ENCODE data around the gene EPB41. TPM values are rescaled to one million over a fixed set of nuclear protein-coding genes. Genes with fewer than 3 reads are reported as not detected.
"Not testable (repeated sequence)": the region's sequence is repeated elsewhere in the genome, so short reads cannot be mapped to it uniquely, and the experiment has no call there.

The EPB41 gene
- 37.6 TPM for total RNA-seq

GRCh38 chr1:28914228-28915030 lies at the start of gene EPB41:
Gene EPB41, plus strand, starts transcription at chr1:28914569. Its CDS starts 72,869 bp downstream, at chr1:28987438.
- Histone ChIP-seq H3K4me3 (ENCODE audit: low read length in 3 of 3) (peak within 1 kb of the TSS; percentile 66 to 87 (median 77)), H3K9me3 (ENCODE audit: control insufficient read depth in 3 of 3, low read length in 3 of 3) (no peaks in the 10 kb centered on the region), H3K4me1 (ENCODE audit: control insufficient read depth in 3 of 3, insufficient read depth in 3 of 3, low read length in 3 of 3) (peaks cover 14 to 19% (median 16%) of the 10 kb centered on the region in 3 donors), H3K27me3 (ENCODE audit: control insufficient read depth in 3 of 3, insufficient read depth in 3 of 3, low read length in 3 of 3) (no peaks in the 10 kb centered on the region), H3K9ac (ENCODE audit: low read depth in 1 of 3, low read length in 3 of 3) (peak within 1 kb of the TSS; percentile 57 to 81 (median 65)), H3K36me3 (ENCODE audit: control insufficient read depth in 3 of 3, insufficient read depth in 3 of 3, low read length in 3 of 3) (no peaks in the 10 kb centered on the region), H3K27ac (ENCODE audit: low read depth, low read length) (peak within 1 kb of the TSS; percentile 66)

GRCh38 chr1:28864695-28865094 lies 49.7 kb upstream of the EPB41 start:
- no peak overlapping the region for H3K9ac ChIP-seq (ENCODE audit: low read depth in 1 of 3, low read length in 3 of 3)
- H3K27ac ChIP-seq (ENCODE audit: low read depth, low read length), result no peak overlapping the region
- H3K4me1 ChIP-seq (ENCODE audit: control insufficient read depth in 3 of 3, insufficient read depth in 3 of 3, low read length in 3 of 3), result no peaks in the 10 kb centered on the region
- H3K4me3 ChIP-seq (ENCODE audit: low read length in 3 of 3), result no peak overlapping the region
- H3K9me3 ChIP-seq (ENCODE audit: control insufficient read depth in 3 of 3, low read length in 3 of 3), result no peaks in the 10 kb centered on the region
- no peaks in the 10 kb centered on the region for H3K36me3 ChIP-seq (ENCODE audit: control insufficient read depth in 3 of 3, insufficient read depth in 3 of 3, low read length in 3 of 3)
- H3K27me3 ChIP-seq (ENCODE audit: control insufficient read depth in 3 of 3, insufficient read depth in 3 of 3, low read length in 3 of 3), result peaks cover 8 to 28% (median 23%) of the 10 kb centered on the region in 3 donors

DNA sequence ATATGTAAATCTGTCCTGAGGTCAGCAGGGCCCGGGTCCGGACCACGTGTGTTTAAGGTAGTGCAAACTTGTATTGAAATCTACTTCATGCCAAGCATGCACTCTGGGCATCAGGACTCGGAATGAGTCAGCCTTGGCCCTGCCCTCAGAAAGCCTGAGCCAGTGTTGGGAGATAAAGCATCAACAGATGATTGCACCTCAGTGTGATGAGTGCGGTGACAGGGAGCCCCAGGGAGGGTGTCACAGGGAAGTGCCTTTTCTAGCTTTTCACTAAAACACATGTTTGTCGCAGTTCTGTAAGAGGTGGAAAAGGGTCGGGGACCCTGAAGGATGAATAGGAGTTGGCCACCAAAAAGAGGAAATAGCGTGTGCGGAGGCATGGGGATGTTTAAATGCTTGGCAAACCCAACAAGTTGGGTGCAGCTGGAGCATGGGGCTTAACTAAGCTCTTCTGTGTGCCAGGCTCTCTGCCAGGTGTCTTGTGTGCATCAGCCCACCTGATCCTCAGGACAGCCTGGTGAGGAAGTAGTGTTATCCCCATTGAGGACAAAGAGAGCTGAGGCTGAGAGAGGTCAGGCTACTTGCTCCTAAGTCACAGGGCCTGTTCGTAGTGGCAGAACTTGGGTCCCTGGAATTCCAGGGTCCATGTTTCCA lies 48.2 kb upstream of the EPB41 start:
- Histone ChIP-seq H3K27me3 (ENCODE audit: control insufficient read depth in 3 of 3, insufficient read depth in 3 of 3, low read length in 3 of 3) (peaks cover 15 to 36% (median 30%) of the 10 kb centered on the region in 3 donors), H3K9ac (ENCODE audit: low read depth in 1 of 3, low read length in 3 of 3) (no peak overlapping the region), H3K27ac (ENCODE audit: low read depth, low read length) (no peak overlapping the region), H3K9me3 (ENCODE audit: control insufficient read depth in 3 of 3, low read length in 3 of 3) (no peaks in the 10 kb centered on the region), H3K36me3 (ENCODE audit: control insufficient read depth in 3 of 3, insufficient read depth in 3 of 3, low read length in 3 of 3) (no peaks in the 10 kb centered on the region), H3K4me1 (ENCODE audit: control insufficient read depth in 3 of 3, insufficient read depth in 3 of 3, low read length in 3 of 3) (no peaks in the 10 kb centered on the region), H3K4me3 (ENCODE audit: low read length in 3 of 3) (no peak overlapping the region)

GRCh38 chr1:28867850-28868249 lies 46.5 kb upstream of the EPB41 start:
- no peaks in the 10 kb centered on the region for H3K9me3 ChIP-seq (ENCODE audit: control insufficient read depth in 3 of 3, low read length in 3 of 3)
- no peak overlapping the region for H3K27ac ChIP-seq (ENCODE audit: low read depth, low read length)
- no peak overlapping the region for H3K4me3 ChIP-seq (ENCODE audit: low read length in 3 of 3)
- H3K9ac ChIP-seq (ENCODE audit: low read depth in 1 of 3, low read length in 3 of 3), result no peak overlapping the region
- H3K27me3 ChIP-seq (ENCODE audit: control insufficient read depth in 3 of 3, insufficient read depth in 3 of 3, low read length in 3 of 3), result peaks cover 15 to 33% (median 27%) of the 10 kb centered on the region in 3 donors
- no peaks in the 10 kb centered on the region for H3K36me3 ChIP-seq (ENCODE audit: control insufficient read depth in 3 of 3, insufficient read depth in 3 of 3, low read length in 3 of 3)
- no peaks in the 10 kb centered on the region for H3K4me1 ChIP-seq (ENCODE audit: control insufficient read depth in 3 of 3, insufficient read depth in 3 of 3, low read length in 3 of 3)

- Histone ChIP-seq H3K27me3 (ENCODE audit: control insufficient read depth in 3 of 3, insufficient read depth in 3 of 3, low read length in 3 of 3) (peaks cover 15 to 33% (median 15%) of the 10 kb centered on the region in 3 donors), H3K9ac (ENCODE audit: low read depth in 1 of 3, low read length in 3 of 3) (no peak overlapping the region), H3K36me3 (ENCODE audit: control insufficient read depth in 3 of 3, insufficient read depth in 3 of 3, low read length in 3 of 3) (no peaks in the 10 kb centered on the region), H3K4me1 (ENCODE audit: control insufficient read depth in 3 of 3, insufficient read depth in 3 of 3, low read length in 3 of 3) (no peaks in the 10 kb centered on the region), H3K27ac (ENCODE audit: low read depth, low read length) (no peak overlapping the region), H3K9me3 (ENCODE audit: control insufficient read depth in 3 of 3, low read length in 3 of 3) (no peaks in the 10 kb centered on the region), H3K4me3 (ENCODE audit: low read length in 3 of 3) (no peak overlapping the region)
These were observed 44.4 kb upstream of the EPB41 start for GRCh38 chr1:28869952-28870351.

DNA sequence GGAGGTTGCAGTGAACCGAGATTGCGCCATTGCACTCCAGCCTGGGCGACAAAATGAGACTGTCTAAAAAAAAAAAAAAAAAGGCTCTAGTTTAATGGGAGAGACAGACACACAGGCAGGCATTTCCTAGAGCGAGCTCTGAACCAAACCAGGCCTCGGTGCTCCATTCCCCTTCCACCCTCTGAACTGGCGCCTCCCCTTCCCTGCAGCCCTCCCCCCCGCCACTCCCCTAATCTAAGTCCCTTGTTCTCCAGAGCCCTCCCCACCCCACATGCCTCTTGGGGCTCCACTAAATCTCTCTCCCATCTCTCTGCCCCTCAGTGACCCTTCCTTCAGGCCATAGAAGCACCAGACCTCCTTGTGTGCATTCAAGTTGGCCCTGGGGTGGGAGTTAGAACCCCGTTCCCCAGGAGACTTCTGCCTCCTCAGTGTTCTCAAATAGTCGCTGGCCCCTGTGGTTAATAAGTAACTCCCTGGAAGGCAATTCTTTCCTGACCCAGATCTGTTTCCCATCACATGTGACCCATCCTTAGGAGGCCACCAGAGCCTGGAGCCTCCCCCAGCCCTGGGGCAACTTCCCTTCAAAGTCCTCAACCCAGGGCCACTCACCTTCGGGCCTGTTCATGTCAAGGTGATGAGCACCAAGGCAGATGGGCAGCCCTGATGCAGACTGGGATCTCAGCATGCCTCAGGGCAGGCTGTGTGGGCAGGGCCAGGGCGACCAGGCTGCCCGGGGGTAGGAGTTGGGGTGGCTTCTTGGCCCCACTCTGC lies 42.6 kb upstream of the EPB41 start:
- Histone ChIP-seq H3K9ac (ENCODE audit: low read depth in 1 of 3, low read length in 3 of 3) (no peak overlapping the region), H3K36me3 (ENCODE audit: control insufficient read depth in 3 of 3, insufficient read depth in 3 of 3, low read length in 3 of 3) (no peaks in the 10 kb centered on the region), H3K27me3 (ENCODE audit: control insufficient read depth in 3 of 3, insufficient read depth in 3 of 3, low read length in 3 of 3) (peaks cover 13 to 21% (median 14%) of the 10 kb centered on the region in 3 donors), H3K27ac (ENCODE audit: low read depth, low read length) (no peak overlapping the region), H3K4me1 (ENCODE audit: control insufficient read depth in 3 of 3, insufficient read depth in 3 of 3, low read length in 3 of 3) (no peaks in the 10 kb centered on the region), H3K4me3 (ENCODE audit: low read length in 3 of 3) (no peak overlapping the region), H3K9me3 (ENCODE audit: control insufficient read depth in 3 of 3, low read length in 3 of 3) (no peaks in the 10 kb centered on the region)

- H3K27me3 ChIP-seq (ENCODE audit: control insufficient read depth in 3 of 3, insufficient read depth in 3 of 3, low read length in 3 of 3); H3K36me3 ChIP-seq (ENCODE audit: control insufficient read depth in 3 of 3, insufficient read depth in 3 of 3, low read length in 3 of 3); H3K4me1 ChIP-seq (ENCODE audit: control insufficient read depth in 3 of 3, insufficient read depth in 3 of 3, low read length in 3 of 3); H3K4me3 ChIP-seq (ENCODE audit: low read length in 3 of 3); H3K27ac ChIP-seq (ENCODE audit: low read depth, low read length); H3K9me3 ChIP-seq (ENCODE audit: control insufficient read depth in 3 of 3, low read length in 3 of 3); H3K9ac ChIP-seq (ENCODE audit: low read depth in 1 of 3, low read length in 3 of 3): not testable (repeated sequence)
These were observed 39.2 kb upstream of the EPB41 start for GRCh38 chr1:28875134-28875533.

DNA sequence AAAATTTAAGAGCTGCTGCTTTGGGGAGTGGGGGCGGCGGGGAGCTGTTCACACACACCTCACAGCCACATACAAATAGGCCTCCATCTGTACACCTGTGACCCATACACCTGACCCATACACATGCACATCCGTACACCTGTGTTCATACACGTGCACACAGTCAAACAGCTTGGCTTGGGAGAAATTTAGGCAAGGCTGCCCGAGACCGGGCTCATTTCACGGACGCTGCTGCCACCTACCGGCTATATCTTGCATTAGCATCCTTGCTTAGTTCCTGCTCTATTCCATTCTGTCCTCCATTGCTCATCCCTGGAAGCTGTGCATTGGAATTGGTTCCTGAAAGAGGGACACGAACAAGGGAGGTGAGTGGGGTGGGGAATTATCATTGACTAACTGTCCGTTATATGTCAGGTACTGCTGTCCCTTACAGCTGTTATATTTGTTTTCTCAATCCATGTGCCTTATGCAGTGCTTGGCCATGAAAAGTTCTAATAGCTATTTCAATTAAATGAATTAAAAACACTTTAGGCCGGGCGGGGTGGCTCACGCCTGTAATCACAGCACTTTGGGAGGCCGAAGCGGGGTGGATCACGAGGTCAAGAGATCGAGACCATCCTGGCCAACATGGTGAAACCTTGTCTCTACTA lies 37.1 kb upstream of the EPB41 start:
- H3K9me3 ChIP-seq (ENCODE audit: control insufficient read depth in 3 of 3, low read length in 3 of 3), result no peaks in the 10 kb centered on the region
- H3K36me3 ChIP-seq (ENCODE audit: control insufficient read depth in 3 of 3, insufficient read depth in 3 of 3, low read length in 3 of 3), result no peaks in the 10 kb centered on the region
- no peak overlapping the region for H3K27ac ChIP-seq (ENCODE audit: low read depth, low read length)
- no peaks in the 10 kb centered on the region for H3K27me3 ChIP-seq (ENCODE audit: control insufficient read depth in 3 of 3, insufficient read depth in 3 of 3, low read length in 3 of 3)
- no peak overlapping the region for H3K9ac ChIP-seq (ENCODE audit: low read depth in 1 of 3, low read length in 3 of 3)
- peaks cover 0 to 6% (median 1%) of the 10 kb centered on the region in 3 donors for H3K4me1 ChIP-seq (ENCODE audit: control insufficient read depth in 3 of 3, insufficient read depth in 3 of 3, low read length in 3 of 3)
- H3K4me3 ChIP-seq (ENCODE audit: low read length in 3 of 3), result no peak overlapping the region

DNA sequence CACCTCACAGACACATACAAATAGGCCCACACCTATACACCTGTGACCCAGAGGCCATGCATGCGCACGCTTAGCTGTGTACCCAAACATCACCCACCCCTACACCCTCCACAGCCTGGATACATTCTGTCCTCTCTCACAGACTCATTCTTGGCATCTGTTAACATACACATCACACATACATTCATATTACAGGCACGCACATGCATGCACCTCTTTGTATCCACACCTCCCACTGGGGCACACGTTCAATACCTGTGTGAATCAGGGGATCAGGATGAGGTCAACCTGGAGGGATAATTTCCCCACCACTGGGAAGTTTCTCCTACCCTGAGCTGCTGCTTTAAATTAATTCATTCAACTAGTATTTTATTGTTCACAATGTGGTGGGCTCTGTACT lies 35.6 kb upstream of the EPB41 start:
- Histone ChIP-seq H3K4me3 (ENCODE audit: low read length in 3 of 3) (no peak overlapping the region), H3K9me3 (ENCODE audit: control insufficient read depth in 3 of 3, low read length in 3 of 3) (no peaks in the 10 kb centered on the region)

More for the DNA sequence above, 35.6 kb upstream of the EPB41 start:
- Histone ChIP-seq H3K27ac (ENCODE audit: low read depth, low read length) (no peak overlapping the region), H3K9ac (ENCODE audit: low read depth in 1 of 3, low read length in 3 of 3) (no peak overlapping the region), H3K36me3 (ENCODE audit: control insufficient read depth in 3 of 3, insufficient read depth in 3 of 3, low read length in 3 of 3) (no peaks in the 10 kb centered on the region), H3K27me3 (ENCODE audit: control insufficient read depth in 3 of 3, insufficient read depth in 3 of 3, low read length in 3 of 3) (no peaks in the 10 kb centered on the region), H3K4me1 (ENCODE audit: control insufficient read depth in 3 of 3, insufficient read depth in 3 of 3, low read length in 3 of 3) (peaks cover 0 to 7% (median 5%) of the 10 kb centered on the region in 3 donors)

All from skeletal muscle tissue (tissue), 4 donors.